ENCODE results near the gene EXOC2.

EXOC2 gene

GRCh38 chr6:540490-540889, 152.4 kb downstream of the EXOC2 start:
- no peak overlapping the region for H3K27ac ChIP-seq
- TF ChIP-seq, protein P1, sequence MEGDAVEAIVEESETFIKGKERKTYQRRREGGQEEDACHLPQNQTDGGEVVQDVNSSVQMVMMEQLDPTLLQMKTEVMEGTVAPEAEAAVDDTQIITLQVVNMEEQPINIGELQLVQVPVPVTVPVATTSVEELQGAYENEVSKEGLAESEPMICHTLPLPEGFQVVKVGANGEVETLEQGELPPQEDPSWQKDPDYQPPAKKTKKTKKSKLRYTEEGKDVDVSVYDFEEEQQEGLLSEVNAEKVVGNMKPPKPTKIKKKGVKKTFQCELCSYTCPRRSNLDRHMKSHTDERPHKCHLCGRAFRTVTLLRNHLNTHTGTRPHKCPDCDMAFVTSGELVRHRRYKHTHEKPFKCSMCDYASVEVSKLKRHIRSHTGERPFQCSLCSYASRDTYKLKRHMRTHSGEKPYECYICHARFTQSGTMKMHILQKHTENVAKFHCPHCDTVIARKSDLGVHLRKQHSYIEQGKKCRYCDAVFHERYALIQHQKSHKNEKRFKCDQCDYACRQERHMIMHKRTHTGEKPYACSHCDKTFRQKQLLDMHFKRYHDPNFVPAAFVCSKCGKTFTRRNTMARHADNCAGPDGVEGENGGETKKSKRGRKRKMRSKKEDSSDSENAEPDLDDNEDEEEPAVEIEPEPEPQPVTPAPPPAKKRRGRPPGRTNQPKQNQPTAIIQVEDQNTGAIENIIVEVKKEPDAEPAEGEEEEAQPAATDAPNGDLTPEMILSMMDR (conservative IDR thresholded peaks at IDR 0.05), result no peak

GRCh38 chr6:537114-537513, 155.8 kb downstream of the EXOC2 start:
- TF ChIP-seq, protein P1 (conservative IDR thresholded peaks at IDR 0.05), result no peak
- no peak overlapping the region for H3K27ac ChIP-seq

- TF ChIP-seq, protein P1 (conservative IDR thresholded peaks at IDR 0.05), result no peak
- no peak overlapping the region for H3K27ac ChIP-seq
These were observed 162.5 kb downstream of the EXOC2 start for GRCh38 chr6:530425-530824.

GRCh38 chr6:528989-529388, 163.9 kb downstream of the EXOC2 start:
- TF ChIP-seq, protein P1 (conservative IDR thresholded peaks at IDR 0.05), result no peak
- no peak overlapping the region for H3K27ac ChIP-seq

GRCh38 chr6:527989-528673, 164.8 kb downstream of the EXOC2 start:
- TF ChIP-seq, protein P1 (conservative IDR thresholded peaks at IDR 0.05), result no peak
- no peak overlapping the region for H3K27ac ChIP-seq

GRCh38 chr6:524803-525202, 168.1 kb downstream of the EXOC2 start:
- TF ChIP-seq, protein P1 (conservative IDR thresholded peaks at IDR 0.05), result no peak
- no peak overlapping the region for H3K27ac ChIP-seq

- H3K27ac ChIP-seq, result no peak overlapping the region
- TF ChIP-seq, protein P1 (conservative IDR thresholded peaks at IDR 0.05), result no peak
These were observed 172.1 kb downstream of the EXOC2 start for GRCh38 chr6:520820-521219.

Data from VCaP (cell line).